HG02973 (cell line): ENCODE results near the gene SEMA3B.
"Not testable (repeated sequence)": the region's sequence is repeated elsewhere in the genome, so short reads cannot be mapped to it uniquely, and the experiment has no call there.

ENCODE experiments used
- ATAC-seq: cut with Tn5 transposase; IDR thresholded peaks from one replicate; pipeline ENCODE4 v1.9.1; 2021; ENCODE audit warnings: moderate library complexity; ENCODE audit not compliant: unreplicated experiment

Gene SEMA3B

DNA sequence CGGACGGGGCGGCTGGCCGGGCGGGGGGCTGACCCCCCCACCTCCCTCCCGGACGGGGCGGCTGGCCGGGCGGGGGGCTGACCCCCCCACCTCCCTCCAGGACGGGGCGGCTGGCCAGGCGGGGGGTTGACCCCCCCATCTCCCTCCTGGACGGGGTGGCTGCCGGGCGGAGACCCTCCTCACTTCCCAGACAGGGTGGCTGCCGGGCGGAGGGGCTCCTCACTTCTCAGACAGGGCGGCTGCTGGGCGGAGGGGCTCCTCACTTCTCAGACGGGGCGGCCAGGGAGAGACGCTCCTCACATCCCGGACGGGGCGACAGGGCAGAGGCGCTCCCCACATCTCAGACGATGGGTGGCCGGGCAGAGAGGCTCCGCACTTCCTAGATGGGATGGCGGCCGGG is 43.1 kb downstream of the SEMA3B start:
- ATAC-seq = not testable (repeated sequence)

DNA sequence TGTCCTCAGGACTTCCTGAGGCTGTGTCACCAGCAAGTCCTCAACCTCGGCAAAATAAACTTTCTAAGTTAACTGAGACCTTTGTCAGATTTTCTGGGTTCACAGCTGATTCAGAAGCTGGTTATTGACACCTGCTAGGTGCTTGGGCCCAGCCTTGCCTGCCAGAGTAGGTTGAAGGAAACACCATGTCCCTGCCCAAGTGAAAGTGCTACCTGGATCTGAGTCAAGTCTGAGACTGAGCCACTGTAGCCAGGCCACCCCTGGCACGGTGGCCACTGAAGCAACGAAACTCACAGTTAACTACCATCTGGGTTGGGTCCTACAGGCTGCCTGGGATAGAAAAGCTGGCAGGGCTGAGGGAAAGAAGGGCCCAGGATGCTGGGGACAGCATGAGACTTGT is 45.4 kb downstream of the SEMA3B start:
- no peak for ATAC-seq

GRCh38 chr3:50314816-50315215 is 45.9 kb downstream of the SEMA3B start:
- no peak for ATAC-seq

GRCh38 chr3:50316657-50317242 is 47.8 kb downstream of the SEMA3B start:
- no peak for ATAC-seq

DNA sequence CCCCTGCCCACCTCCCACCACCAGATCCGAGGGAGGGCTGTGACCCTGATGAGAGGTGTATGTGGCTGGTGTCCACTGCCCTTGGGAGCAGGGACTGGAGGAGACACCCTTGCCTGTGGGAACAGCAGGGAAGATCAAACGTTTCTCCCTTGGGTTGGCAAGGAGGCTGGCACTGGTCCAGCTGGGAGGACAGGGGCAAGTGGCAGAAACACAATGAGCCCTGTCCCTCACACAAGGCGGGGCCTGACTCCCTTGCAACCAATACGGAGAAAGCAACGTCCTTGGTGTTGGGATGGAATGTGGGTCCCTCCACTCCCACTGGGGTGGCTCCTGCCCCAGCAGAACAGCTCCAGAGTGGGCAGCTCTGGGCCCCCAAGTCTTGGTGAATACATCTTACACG is 48.4 kb downstream of the SEMA3B start:
- ATAC-seq = no peak

DNA sequence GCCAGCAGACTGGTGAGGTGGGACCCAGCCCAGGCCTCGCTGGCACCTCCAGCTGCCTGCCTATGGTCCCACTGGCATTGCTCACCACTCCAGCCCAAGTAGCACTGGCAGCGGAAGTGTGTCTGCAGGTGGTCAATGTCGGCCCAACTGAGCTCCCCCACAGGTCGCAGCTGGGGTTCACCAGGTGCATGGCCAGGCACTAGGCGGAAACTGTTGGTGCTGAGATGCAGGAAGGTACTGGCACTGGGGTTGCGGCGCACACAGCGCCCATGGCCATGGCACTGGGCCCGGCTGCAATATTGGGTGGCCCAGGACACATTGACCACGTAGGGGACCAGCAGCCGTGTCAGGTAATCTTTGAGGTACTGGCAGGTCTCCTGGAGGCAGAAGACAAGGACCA is 49.2 kb downstream of the SEMA3B start:
- ATAC-seq = no peak

DNA sequence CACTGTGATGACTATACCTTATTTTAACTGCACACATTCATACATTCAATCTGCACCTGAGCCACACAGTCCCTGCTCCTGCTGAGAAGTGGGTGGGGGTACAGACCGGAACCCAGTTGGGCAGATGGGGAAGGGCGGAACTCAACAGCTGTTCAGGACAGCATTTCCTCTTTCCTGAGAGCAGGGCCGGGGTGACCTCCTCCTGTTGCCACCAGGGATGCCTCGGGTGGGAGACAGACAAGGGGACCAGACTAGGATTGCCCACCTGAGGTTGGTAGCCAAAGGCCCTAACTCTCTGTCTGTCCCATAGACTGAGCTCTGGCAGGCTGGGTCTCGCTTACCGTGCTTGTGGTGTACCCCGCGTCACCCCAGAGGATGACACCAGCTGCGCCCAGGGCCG is 49.7 kb downstream of the SEMA3B start:
- no peak for ATAC-seq

DNA sequence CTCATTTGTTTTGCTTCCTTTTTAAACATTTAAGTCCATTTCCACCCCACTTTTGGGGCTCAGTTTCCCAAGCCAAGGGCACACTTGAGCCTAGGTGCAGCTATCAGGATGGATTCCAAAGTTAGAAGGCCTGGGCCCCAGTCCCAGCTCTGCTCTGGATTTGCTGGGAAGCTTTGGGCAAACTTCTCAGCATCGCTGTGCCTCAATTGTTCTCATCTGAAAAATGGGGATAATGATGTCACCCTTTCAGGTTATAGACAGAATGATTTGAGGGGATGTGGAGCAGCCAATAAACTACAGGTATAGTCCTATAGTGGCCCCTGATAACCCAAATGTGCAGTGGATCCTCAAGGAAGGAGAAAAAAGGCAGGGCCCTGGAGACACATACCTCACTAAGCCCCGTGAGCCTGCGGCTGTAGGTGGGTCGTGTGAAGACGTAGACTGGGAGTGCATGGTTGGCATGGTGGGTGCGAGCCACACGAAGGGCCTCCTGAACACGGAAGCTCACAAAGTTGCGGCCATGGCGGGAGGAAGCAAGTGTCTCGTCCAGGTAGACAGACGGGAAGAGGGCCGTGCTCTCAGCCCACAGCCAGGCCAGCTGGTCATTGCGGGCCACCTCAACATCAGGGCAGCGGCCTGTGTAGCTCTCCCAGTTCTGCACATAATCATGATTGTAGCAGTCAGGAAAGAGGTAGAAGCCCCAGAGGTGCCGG is 50.4 kb downstream of the SEMA3B start:
- ATAC-seq = no peak

GRCh38 chr3:50319894-50320625 is 51.1 kb downstream of the SEMA3B start:
- ATAC-seq = no peak

GRCh38 chr3:50320853-50321335 is 51.9 kb downstream of the SEMA3B start:
- peak; percentile 36 for ATAC-seq

DNA sequence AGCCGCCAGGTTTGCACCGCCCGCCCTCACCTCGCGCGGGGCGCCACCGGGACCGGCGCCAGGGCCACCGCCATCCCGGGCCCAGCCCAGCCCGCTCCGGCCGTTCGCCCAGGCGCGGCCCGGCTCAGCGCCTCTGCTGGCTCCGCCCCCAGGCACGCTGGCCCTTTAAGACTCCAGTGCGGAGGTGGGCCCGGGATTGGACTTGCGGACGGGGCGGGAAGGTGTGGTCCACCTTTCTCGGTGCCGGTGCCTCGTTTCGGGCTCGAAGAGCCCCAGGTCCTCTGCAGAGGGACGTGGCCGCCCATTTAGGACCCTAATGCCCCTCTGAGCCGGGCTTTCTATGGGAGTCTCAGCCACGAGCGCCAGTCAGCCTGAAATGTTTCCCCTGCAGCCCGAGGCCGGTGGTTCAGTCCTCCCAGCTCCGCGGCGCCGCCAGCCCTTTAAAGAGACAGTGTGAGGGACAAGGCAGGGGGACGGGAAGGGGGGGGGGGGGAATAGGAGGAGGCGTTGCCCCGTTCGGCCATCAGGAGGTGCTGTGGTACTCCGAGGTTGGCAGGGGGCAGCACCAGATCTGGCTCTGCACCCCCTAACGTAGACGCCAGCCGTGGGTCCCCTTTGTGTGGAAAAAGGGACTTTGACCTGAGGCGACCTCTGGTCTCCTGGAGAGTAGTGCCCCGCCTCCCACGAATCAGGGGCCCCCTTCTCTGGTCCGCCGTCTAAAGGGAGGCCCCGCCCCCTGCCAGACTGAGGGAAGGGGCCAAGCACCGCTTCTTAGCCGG is 52.6 kb downstream of the SEMA3B start:
- ATAC-seq = peak; percentile 72

- ATAC-seq = no peak
Measured at GRCh38 chr3:50322115-50322385, 53.1 kb downstream of the SEMA3B start.

GRCh38 chr3:50322386-50323091 is 53.6 kb downstream of the SEMA3B start, which contains the start of gene HYAL2:
TSS of gene HYAL2 (minus strand) at chr3:50322745. CDS start at chr3:50320489, 2,256 bp downstream.
- ATAC-seq = no peak

DNA sequence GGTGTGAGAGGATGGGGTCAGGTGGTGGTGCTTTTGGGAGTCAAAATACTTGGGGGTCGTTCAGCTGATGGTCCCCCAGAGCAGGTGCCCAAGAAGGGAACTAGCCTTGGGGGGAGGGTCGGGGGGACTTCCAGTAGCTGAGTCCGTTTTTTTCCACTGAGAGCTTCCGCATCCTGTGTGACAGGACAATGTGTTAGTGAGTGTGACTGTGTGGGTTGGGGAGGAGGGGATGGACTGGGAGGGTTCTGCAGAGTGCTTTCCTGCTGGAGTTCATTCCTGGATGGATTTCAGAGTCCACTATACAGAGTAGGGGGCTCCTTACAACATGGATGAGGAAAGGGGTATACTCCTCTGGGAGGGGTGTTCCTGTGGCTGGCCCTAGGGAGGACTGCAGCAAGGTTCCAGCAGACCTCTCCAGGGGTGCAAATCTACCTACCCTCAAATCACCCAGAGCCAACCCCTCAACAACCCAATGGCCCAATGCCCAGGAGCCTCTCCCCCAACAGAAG is 54.2 kb downstream of the SEMA3B start:
- no peak for ATAC-seq

DNA sequence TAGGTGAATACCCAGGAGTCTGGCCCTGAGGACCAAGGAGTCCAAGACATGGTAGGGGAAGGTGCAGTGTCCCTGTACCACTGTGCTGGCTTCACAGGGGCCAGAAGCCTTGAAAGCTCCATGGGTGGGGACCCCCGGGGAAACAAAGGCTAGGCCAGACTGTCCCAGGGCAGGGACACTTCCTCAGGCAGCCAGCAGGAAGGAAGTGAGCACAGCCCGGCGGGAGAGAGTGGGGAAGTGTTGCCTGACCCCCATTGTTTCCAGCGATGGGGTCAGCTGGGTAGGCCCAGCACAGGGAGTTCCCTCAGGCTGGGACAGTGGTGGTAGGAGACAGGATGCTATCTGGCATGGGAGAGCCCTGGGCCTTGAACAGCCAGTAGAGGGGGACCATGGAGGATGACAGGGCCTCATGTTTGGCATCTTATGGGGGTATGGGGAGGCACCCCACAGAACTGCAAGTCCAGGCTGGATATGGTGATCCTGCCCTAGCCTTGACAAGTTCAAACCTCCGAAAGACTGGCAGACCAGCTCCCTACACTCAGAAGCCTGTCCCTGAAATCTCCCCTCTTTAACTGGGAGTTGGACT is 54.8 kb downstream of the SEMA3B start:
- ATAC-seq = no peak

DNA sequence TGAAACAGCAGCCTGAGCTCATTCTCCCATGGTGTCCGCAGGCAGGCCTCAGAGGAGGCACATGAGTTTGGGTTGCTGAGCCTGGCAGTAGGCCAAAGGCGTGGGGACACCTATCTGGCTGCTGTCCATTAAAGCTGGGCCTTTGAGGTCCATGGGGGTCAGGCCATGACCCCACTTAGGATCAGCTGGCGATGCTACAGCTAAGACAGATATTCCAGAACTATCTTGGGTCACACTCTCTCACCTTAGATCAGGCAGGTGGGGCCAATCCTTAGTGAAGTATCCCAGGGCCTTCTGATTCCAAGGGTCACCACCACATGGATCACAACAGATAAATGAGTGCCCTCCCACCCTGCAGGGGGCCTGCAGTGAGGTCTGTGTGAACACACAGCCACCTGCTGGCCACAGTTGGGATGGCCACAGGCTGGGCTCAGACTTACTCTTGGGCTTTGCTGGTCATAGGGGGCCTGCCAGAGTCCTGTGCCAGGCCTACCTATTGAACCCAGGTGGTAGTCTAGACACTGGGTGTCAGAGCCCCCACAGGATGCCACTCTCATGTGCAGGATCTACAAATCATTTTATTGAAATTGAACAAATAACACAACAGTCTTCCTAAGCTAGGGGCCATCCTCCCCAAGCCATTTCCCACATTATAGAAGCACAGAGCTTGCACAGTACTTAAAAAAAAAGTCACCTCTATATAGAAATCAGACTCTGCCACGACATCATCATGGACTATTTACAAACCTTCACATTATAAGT is 55.6 kb downstream of the SEMA3B start:
- ATAC-seq = no peak

GRCh38 chr3:50325113-50325480 is 56.1 kb downstream of the SEMA3B start:
- ATAC-seq = no peak

GRCh38 chr3:50325497-50326181 is 56.7 kb downstream of the SEMA3B start:
- no peak for ATAC-seq

GRCh38 chr3:50326182-50326541 is 57.2 kb downstream of the SEMA3B start:
- ATAC-seq = no peak
